CD4-positive, CD25-positive, alpha-beta regulatory T cell (primary cell): ENCODE results near the gene GLYR1. TPM values are rescaled to one million over a fixed set of nuclear protein-coding genes. Genes with fewer than 3 reads are reported as not detected.
A peak's percentile ranks its signal among the peaks of the same experiment; 100 is the strongest.
"Not testable (repeated sequence)": the region's sequence is repeated elsewhere in the genome, so short reads cannot be mapped to it uniquely, and the experiment has no call there.

Source experiments
- ATAC-seq, 2 donors: fragments of 150-1000 bp; cut with Tn5 transposase; one replicate each; pipeline ENCODE4 v1.10.0; 2021; ENCODE audit warnings: low read depth in 2 of 2, moderate number of reproducible peaks in 2 of 2, moderate library complexity in 1 of 2
- DNase-seq, 3 donors: peaks; one replicate each; pipeline versions ENCODE4 v3.0.0 to v3.0.0-alpha.2; 2012 to 2022; ENCODE audit warnings: mixed read lengths in 1 of 3
- H3K27ac ChIP-seq: one replicate; pipeline ENCODE4 v1.7.0; 2013; ENCODE audit warnings: mild to moderate bottlenecking, low read length; ENCODE audit not compliant: insufficient read depth, poor library complexity, severe bottlenecking
- H3K27me3 ChIP-seq: one replicate; pipeline ENCODE4 v1.7.0; 2013; ENCODE audit warnings: low read length; ENCODE audit not compliant: control insufficient read depth, insufficient read depth
- H3K36me3 ChIP-seq: one replicate; pipeline ENCODE4 v1.7.0; 2013; ENCODE audit warnings: mild to moderate bottlenecking, low read length, moderate library complexity; ENCODE audit not compliant: control insufficient read depth, insufficient read depth
- H3K4me1 ChIP-seq: 2 replicates; pipeline ENCODE4 v1.7.0; 2013; ENCODE audit warnings: mild to moderate bottlenecking, low read length; ENCODE audit not compliant: insufficient read depth, control insufficient read depth, poor library complexity, severe bottlenecking
- H3K4me3 ChIP-seq: one replicate; pipeline ENCODE4 v1.7.0; 2013; ENCODE audit warnings: low read depth, mild to moderate bottlenecking, low read length, moderate library complexity
- H3K9me3 ChIP-seq, 2 experiments: 1 replicate in 1 of 2; 2 replicates in 1 of 2; pipeline ENCODE4 v1.7.0; 2013; ENCODE audit warnings: low read length in 2 of 2, mild to moderate bottlenecking in 1 of 2, moderate library complexity in 1 of 2; ENCODE audit not compliant: control insufficient read depth in 2 of 2
- H3K27ac Mint-ChIP-seq, 3 donors: one replicate each; pipeline ENCODE4 v1.8.0; 2020 to 2022; ENCODE audit warnings: mild to moderate bottlenecking in 3 of 3, mixed read lengths in 3 of 3, moderate library complexity in 2 of 3
- H3K27me3 Mint-ChIP-seq: one replicate; pipeline ENCODE4 v1.8.0; 2022; ENCODE audit warnings: mild to moderate bottlenecking, mixed read lengths
- H3K36me3 Mint-ChIP-seq: one replicate; pipeline ENCODE4 v1.8.0; 2020; ENCODE audit warnings: mixed read lengths
- H3K4me1 Mint-ChIP-seq, 4 donors: one replicate each; pipeline ENCODE4 v1.8.0; 2020 to 2022; ENCODE audit warnings: mixed read lengths in 4 of 4, mild to moderate bottlenecking in 1 of 4
- H3K4me3 Mint-ChIP-seq, 4 donors: one replicate each; pipeline ENCODE4 v1.8.0; 2020 to 2022; ENCODE audit warnings: mild to moderate bottlenecking in 4 of 4, mixed read lengths in 4 of 4, moderate library complexity in 3 of 4
- H3K9me3 Mint-ChIP-seq, 7 donors: one replicate each; pipeline ENCODE4 v1.8.0; 2020 to 2022; ENCODE audit warnings: mixed read lengths in 7 of 7, mild to moderate bottlenecking in 3 of 7, moderate library complexity in 2 of 7
- polyA plus RNA-seq, 4 donors: library from polyadenylated mRNA; unstranded; fragments of 300-500 nt; fragmentation: Illumina TruSeq; gene quantifications; one replicate each; pipeline ENCODE4 v1.2.3, GENCODE V29; 2021
- total RNA-seq: library from RNA; stranded (reverse); gene quantifications from one replicate; pipeline ENCODE4 v1.2.3, GENCODE V29; 2022

Gene GLYR1
- total and polyA plus RNA-seq, 5 donors from 2014 or later = 29.4 to 114 (median 35.7) TPM

DNA sequence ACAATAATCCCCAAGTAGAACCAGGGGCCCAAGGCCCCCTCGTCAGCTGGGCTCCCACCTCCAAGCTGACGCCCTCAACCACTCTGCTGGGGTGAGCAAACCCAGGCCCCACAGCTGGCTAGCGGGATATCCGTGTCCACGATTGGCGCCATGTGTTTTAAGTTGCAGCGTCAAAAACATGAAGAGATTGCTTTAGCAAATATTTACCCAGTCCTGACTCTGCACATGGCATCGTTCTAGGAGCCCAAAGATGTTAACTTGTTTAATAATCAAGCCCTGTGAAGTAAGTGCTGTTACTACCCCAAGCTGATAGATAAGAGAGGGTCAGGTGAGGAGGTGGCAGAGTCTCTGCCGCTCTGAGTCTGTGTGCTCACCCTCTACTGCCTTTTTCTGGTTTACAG, 58.6 kb downstream of the GLYR1 start:
- Mint-ChIP-seq H3K36me3 (no peaks in the 10 kb centered on the region), H3K4me3 (no peak overlapping the region), H3K9me3 (no peaks in the 10 kb centered on the region), H3K4me1 (no peaks in the 10 kb centered on the region), H3K27ac (peak overlapping the region in 2 of 3 donors; percentile 59 to 95), H3K27me3 (no peaks in the 10 kb centered on the region)
- no peak overlapping the region for H3K27ac ChIP-seq
- no peaks in the 10 kb centered on the region for H3K9me3 ChIP-seq
- no peak for DNase-seq
- no peaks in the 10 kb centered on the region for H3K27me3 ChIP-seq
- no peak overlapping the region for H3K4me3 ChIP-seq
- no peak for ATAC-seq
- H3K4me1 ChIP-seq = no peaks in the 10 kb centered on the region
- no peaks in the 10 kb centered on the region for H3K36me3 ChIP-seq

- Histone ChIP-seq H3K27me3 (no peaks in the 10 kb centered on the region), H3K36me3 (no peaks in the 10 kb centered on the region), H3K4me3 (no peak within 1 kb of the TSS), H3K4me1 (no peaks in the 10 kb centered on the region), H3K27ac (no peak within 1 kb of the TSS), H3K9me3 (no peaks in the 10 kb centered on the region)
- ATAC-seq = no peak
- no peaks in the 10 kb centered on the region for H3K27me3 Mint-ChIP-seq
- H3K27ac Mint-ChIP-seq = peak within 1 kb of the TSS in 2 of 3 donors; percentile 59 to 95
- no peak for DNase-seq
- no peaks in the 10 kb centered on the region for H3K9me3 Mint-ChIP-seq
- no peaks in the 10 kb centered on the region for H3K4me1 Mint-ChIP-seq
- no peak within 1 kb of the TSS for H3K4me3 Mint-ChIP-seq
- H3K36me3 Mint-ChIP-seq = no peaks in the 10 kb centered on the region
Observed at GRCh38 chr16:4787627-4788482, 59.2 kb downstream of the GLYR1 start, which contains the start of gene SEPTIN12. Gene SEPTIN12 (minus strand): TSS chr16:4788345. CDS start chr16:4787645, 700 bp downstream.

- Mint-ChIP-seq H3K9me3 (no peaks in the 10 kb centered on the region), H3K36me3 (no peaks in the 10 kb centered on the region), H3K27me3 (no peaks in the 10 kb centered on the region), H3K4me3 (no peak overlapping the region), H3K4me1 (no peaks in the 10 kb centered on the region), H3K27ac (no peak overlapping the region)
- H3K36me3 ChIP-seq = no peaks in the 10 kb centered on the region
- no peaks in the 10 kb centered on the region for H3K27me3 ChIP-seq
- ATAC-seq (no peak), DNase-seq (no peak)
- H3K27ac ChIP-seq = no peak overlapping the region
- H3K4me1 ChIP-seq = no peaks in the 10 kb centered on the region
- H3K4me3 ChIP-seq = no peak overlapping the region
- no peaks in the 10 kb centered on the region for H3K9me3 ChIP-seq
Observed at GRCh38 chr16:4787068-4787467, 60.0 kb downstream of the GLYR1 start.

DNA sequence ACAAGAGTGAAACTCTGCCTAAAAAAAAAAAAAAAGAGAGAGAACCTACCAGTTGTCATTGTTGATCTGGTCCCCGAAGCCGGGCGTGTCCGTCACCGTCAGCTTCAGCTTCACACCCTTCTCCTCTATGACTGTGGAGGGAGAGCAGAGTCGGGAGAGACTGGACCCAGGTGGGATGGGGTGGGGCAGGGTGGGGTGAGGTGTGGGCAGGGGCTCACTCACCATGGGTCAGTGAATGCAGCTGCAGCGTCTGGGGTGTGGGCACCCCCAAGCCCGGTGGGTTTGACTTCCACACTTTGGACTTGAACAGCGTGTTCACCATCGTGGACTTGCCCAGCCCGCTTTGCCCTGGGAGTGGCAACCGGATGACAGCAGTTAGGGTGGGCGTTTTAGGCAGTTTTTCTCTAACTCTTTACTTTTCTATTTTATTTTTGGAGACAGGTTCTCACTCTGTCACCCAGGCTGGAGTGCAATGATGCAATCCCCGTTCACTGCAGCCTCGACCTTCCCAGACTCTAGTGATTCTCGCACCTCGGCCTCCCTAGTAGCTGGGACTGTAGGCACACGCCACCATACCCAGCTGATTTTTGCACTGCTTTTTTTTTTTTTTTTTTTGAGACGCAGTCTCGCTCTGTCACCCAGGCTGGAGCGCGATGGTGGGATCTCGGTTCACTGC, 61.2 kb downstream of the GLYR1 start:
- Histone ChIP-seq H3K4me3 (no peak overlapping the region), H3K4me1 (no peaks in the 10 kb centered on the region), H3K9me3 (no peaks in the 10 kb centered on the region), H3K36me3 (no peaks in the 10 kb centered on the region), H3K27me3 (no peaks in the 10 kb centered on the region), H3K27ac (no peak overlapping the region)
- no peaks in the 10 kb centered on the region for H3K27me3 Mint-ChIP-seq
- no peaks in the 10 kb centered on the region for H3K9me3 Mint-ChIP-seq
- no peak for DNase-seq
- H3K4me3 Mint-ChIP-seq = no peak overlapping the region
- no peak for ATAC-seq
- no peak overlapping the region for H3K27ac Mint-ChIP-seq
- no peaks in the 10 kb centered on the region for H3K36me3 Mint-ChIP-seq
- H3K4me1 Mint-ChIP-seq = no peaks in the 10 kb centered on the region

DNA sequence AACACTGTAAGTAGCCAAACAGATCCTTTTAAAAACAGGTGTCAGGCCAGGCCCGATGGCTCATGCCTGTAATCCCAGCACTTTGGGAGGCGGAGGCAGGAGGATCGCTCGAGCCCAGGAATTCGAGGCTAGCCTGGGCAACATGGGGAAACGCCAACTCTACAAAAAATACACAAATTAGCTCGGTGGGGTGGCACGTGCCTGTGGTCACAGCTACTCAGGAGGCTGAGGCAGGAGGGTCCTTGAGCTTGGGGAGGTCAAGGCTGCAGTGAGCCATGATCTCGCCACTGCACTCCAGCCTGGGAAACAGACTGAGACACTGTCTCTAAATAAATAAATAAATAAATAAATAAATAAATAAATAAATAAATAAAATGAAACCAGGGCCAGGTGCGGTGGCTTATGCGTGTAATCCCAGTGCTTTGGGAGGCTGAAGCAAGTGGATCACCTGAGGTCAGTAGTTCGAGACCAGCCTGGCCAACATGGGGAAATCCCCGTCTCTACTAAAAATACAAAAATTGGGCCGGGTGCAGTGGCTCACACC, 62.6 kb downstream of the GLYR1 start:
- not testable (repeated sequence) for DNase-seq, H3K27ac Mint-ChIP-seq, H3K36me3 Mint-ChIP-seq, H3K4me3 ChIP-seq, H3K27ac ChIP-seq, H3K4me1 ChIP-seq, ATAC-seq, H3K9me3 ChIP-seq, H3K4me1 Mint-ChIP-seq, H3K27me3 ChIP-seq, H3K9me3 Mint-ChIP-seq, H3K36me3 ChIP-seq, H3K4me3 Mint-ChIP-seq, H3K27me3 Mint-ChIP-seq

DNA sequence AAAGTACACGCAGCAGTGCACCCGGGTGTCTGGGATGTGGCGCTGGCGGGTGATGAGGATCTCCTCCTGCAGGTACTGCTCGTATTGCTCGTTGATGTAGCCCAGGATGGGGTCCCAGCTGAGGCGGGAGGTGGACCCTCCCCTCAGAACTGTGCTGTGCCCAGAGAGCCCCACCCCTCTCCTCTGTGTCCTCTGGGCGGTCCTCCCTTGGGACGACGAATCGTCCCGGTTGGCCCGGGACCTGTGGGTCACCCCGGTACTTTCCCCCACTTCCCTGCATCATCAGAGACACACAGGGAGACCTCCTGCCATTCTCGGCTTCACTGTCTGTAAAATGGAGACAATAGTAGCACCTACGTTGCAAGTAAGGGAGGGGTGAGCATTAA, 63.1 kb downstream of the GLYR1 start:
- H3K27ac ChIP-seq = no peak overlapping the region
- H3K9me3 ChIP-seq = no peaks in the 10 kb centered on the region
- H3K4me1 Mint-ChIP-seq = no peaks in the 10 kb centered on the region
- DNase-seq (no peak), ATAC-seq (no peak)
- H3K4me3 Mint-ChIP-seq = no peak overlapping the region
- no peaks in the 10 kb centered on the region for H3K9me3 Mint-ChIP-seq
- no peaks in the 10 kb centered on the region for H3K27me3 ChIP-seq
- no peaks in the 10 kb centered on the region for H3K4me1 ChIP-seq
- no peaks in the 10 kb centered on the region for H3K36me3 Mint-ChIP-seq
- no peaks in the 10 kb centered on the region for H3K36me3 ChIP-seq
- no peak overlapping the region for H3K4me3 ChIP-seq
- H3K27ac Mint-ChIP-seq = no peak overlapping the region
- H3K27me3 Mint-ChIP-seq = peaks cover 5% of the 10 kb centered on the region

DNA sequence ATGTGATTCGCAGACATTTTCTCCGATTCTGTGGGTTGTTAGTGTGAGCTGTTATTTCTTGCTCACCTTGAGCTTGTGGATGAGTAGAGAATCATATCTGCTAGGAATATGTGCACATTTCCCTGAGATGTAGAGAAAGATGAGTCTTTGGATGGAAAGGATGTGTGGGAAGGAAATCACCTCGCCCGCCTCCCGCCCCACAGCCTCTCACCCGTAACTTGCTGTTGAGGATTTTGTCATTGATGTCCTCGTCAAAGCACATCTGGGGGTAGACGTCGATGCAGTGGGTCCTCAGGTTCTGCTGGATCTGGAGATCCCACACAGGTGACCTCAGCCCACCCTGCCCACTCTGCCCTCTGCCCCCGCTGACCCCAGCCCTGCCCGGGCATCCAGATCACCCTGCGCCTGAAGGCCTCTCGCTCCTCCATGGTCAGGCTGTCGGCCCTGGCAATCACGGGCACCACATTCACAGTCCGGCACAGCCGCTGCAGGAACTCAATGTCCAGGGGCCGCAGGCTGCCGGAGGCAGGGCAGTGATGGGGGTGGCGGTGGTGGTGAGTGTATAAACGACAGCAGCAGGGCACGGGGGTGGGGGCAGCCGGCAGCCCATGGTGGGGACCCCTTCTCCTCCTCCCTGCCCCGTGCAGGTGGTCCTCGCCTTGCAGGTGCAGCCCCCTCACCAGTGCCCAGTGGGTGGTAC, 63.7 kb downstream of the GLYR1 start:
- Mint-ChIP-seq H3K27me3 (peaks cover 5% of the 10 kb centered on the region), H3K36me3 (no peaks in the 10 kb centered on the region), H3K9me3 (no peaks in the 10 kb centered on the region), H3K4me1 (no peaks in the 10 kb centered on the region), H3K4me3 (no peak overlapping the region), H3K27ac (no peak overlapping the region)
- Histone ChIP-seq H3K4me3 (no peak overlapping the region), H3K36me3 (no peaks in the 10 kb centered on the region), H3K27ac (no peak overlapping the region), H3K9me3 (no peaks in the 10 kb centered on the region), H3K27me3 (no peaks in the 10 kb centered on the region), H3K4me1 (no peaks in the 10 kb centered on the region)
- DNase-seq (no peak), ATAC-seq (no peak)
